ENCODE measurements around the gene EHMT1. TPM values are rescaled to one million over a fixed set of nuclear protein-coding genes. Genes with fewer than 3 reads are reported as not detected.

EHMT1 gene
- total and polyA plus RNA-seq, 2 experiments from 2014 or later: 162 to 177 TPM

GRCh38 chr9:137776306-137776995 lies 157.6 kb downstream of the EHMT1 start:
- Histone ChIP-seq H3K4me1 (ENCODE audit: insufficient read depth) (peaks cover 4% of the 10 kb centered on the region; the same call in 1 of the 2 replicates), H4K20me1 (replicated peaks; ENCODE audit: insufficient read depth) (peaks cover 12% of the 10 kb centered on the region; the same call in 1 of the 2 replicates), H3F3A (replicated peaks; ENCODE audit: low read depth) (no peaks in the 10 kb centered on the region; the same call in 1 of the 2 replicates), H3K4me3 (no peak overlapping the region), H3K27me3 (ENCODE audit: insufficient read depth) (no peaks in the 10 kb centered on the region), H3K27ac (ENCODE audit: low read depth) (no peak overlapping the region), H3K36me3 (ENCODE audit: insufficient read depth) (peaks cover 21% of the 10 kb centered on the region), H3K9me2 (ENCODE audit: insufficient read depth) (no peaks in the 10 kb centered on the region), H2AFZ (no peak overlapping the region), H3K79me2 (replicated peaks; ENCODE audit: insufficient read depth) (peaks cover 19% of the 10 kb centered on the region; the same call in 1 of the 2 replicates), H3K4me2 (no peak overlapping the region)
- TF ChIP-seq ZNF331 (CRISPR knock-in tag; IDR thresholded peaks at IDR 0.05; ENCODE audit: low read depth): no peak
- no peak for TF ChIP-seq POLR2AphosphoS5 (IDR thresholded peaks at IDR 0.05; ENCODE audit: low read depth)
- TF ChIP-seq CREB1 (CRISPR knock-in tag; IDR thresholded peaks at IDR 0.05; ENCODE audit: low read depth): no peak
- TF ChIP-seq CTCF (conservative IDR thresholded peaks at IDR 0.05; ENCODE audit: low read depth in 2 of 2): no peak
- TF ChIP-seq ETS1 (IDR thresholded peaks at IDR 0.05): no peak
- Mint-ChIP-seq H3K27ac (no peak overlapping the region), H3K27me3 (ENCODE audit: insufficient read depth, low read depth, poor library complexity) (peaks cover 10% of the 10 kb centered on the region), H3K4me3 (no peak overlapping the region), H3K9me3 (no peaks in the 10 kb centered on the region; the same call in 2 of the 3 replicates), H3K36me3 (ENCODE audit: low read depth) (peaks cover 30% of the 10 kb centered on the region), H3K4me1 (peaks cover 7% of the 10 kb centered on the region)
- ATAC-seq (no peak), DNase-seq (ENCODE audit: low spot score) (no peak)

- Histone ChIP-seq H3K4me2 (no peak overlapping the region), H3K27ac (ENCODE audit: low read depth) (no peak overlapping the region), H4K20me1 (replicated peaks; ENCODE audit: insufficient read depth) (peaks cover 12% of the 10 kb centered on the region; the same call in 1 of the 2 replicates), H3K4me1 (ENCODE audit: insufficient read depth) (no peaks in the 10 kb centered on the region), H3K36me3 (ENCODE audit: insufficient read depth) (peaks cover 23% of the 10 kb centered on the region), H2AFZ (no peak overlapping the region), H3F3A (replicated peaks; ENCODE audit: low read depth) (no peaks in the 10 kb centered on the region), H3K79me2 (replicated peaks; ENCODE audit: insufficient read depth) (peaks cover 15% of the 10 kb centered on the region; the same call in 1 of the 2 replicates), H3K27me3 (ENCODE audit: insufficient read depth) (no peaks in the 10 kb centered on the region), H3K9me2 (ENCODE audit: insufficient read depth) (no peaks in the 10 kb centered on the region), H3K4me3 (no peak overlapping the region)
- H3K4me1 Mint-ChIP-seq: no peaks in the 10 kb centered on the region
- H3K9me3 Mint-ChIP-seq: no peaks in the 10 kb centered on the region; the same call in 2 of the 3 replicates
- H3K27me3 Mint-ChIP-seq (ENCODE audit: insufficient read depth, low read depth, poor library complexity): peaks cover 8% of the 10 kb centered on the region
- ATAC-seq: no peak
- peaks cover 31% of the 10 kb centered on the region for H3K36me3 Mint-ChIP-seq (ENCODE audit: low read depth)
- no peak overlapping the region for H3K4me3 Mint-ChIP-seq
- DNase-seq (ENCODE audit: low spot score): no peak
- no peak overlapping the region for H3K27ac Mint-ChIP-seq
- TF ChIP-seq STAT1 (IDR thresholded peaks at IDR 0.05; ENCODE audit: unreplicated experiment): no peak
- TF ChIP-seq POLR2AphosphoS5 (IDR thresholded peaks at IDR 0.05; ENCODE audit: low read depth): no peak
- TF ChIP-seq EZH2 (IDR thresholded peaks at IDR 0.05; ENCODE audit: low read depth, unreplicated experiment): no peak
- no peak for TF ChIP-seq NANOG (IDR thresholded peaks at IDR 0.05; ENCODE audit: borderline replicate concordance)
- TF ChIP-seq ZNF331 (CRISPR knock-in tag; IDR thresholded peaks at IDR 0.05; ENCODE audit: low read depth): no peak
- no peak for TF ChIP-seq CTCF (conservative IDR thresholded peaks at IDR 0.05; ENCODE audit: low read depth in 2 of 2)
- no peak for TF ChIP-seq REST (IDR thresholded peaks at IDR 0.05; ENCODE audit: unreplicated experiment)
- no peak for TF ChIP-seq JUNB (IDR thresholded peaks at IDR 0.05; ENCODE audit: unreplicated experiment)
Observed at GRCh38 chr9:137777761-137778160, 159.0 kb downstream of the EHMT1 start.
